Thoracic aorta (tissue), 2 donors: ENCODE data around the gene RNF25. TPM values are rescaled to one million over a fixed set of nuclear protein-coding genes. Genes with fewer than 3 reads are reported as not detected.

Experiments
- ATAC-seq: fragments of 150-250 bp; one replicate; pipeline ENCODE4 v1.8.0; 2017; ENCODE audit warnings: low read depth; ENCODE audit not compliant: insufficient number of reproducible peaks, low FRiP score
- DNase-seq: peaks from one replicate; pipeline ENCODE4 v3.0.0-alpha.2; 2020; ENCODE audit warnings: low spot score
- H3K27ac ChIP-seq, 2 donors: fragments of 200-600 bp; sonication (generic); 1 replicate in 1 of 2; 2 replicates in 1 of 2; pipeline ENCODE4 v1.5.1; 2016; ENCODE audit warnings: mild to moderate bottlenecking in 2 of 2, moderate library complexity in 2 of 2
- H3K27me3 ChIP-seq: fragments of 200-600 bp; sonication (generic); replicated peaks from 2 replicates; pipeline ENCODE4 v1.6.0; 2016; ENCODE audit warnings: mild to moderate bottlenecking; ENCODE audit not compliant: insufficient read depth
- H3K36me3 ChIP-seq: fragments of 200-600 bp; sonication (generic); one replicate; pipeline ENCODE4 v1.5.1; 2016
- H3K4me1 ChIP-seq, 2 donors: fragments of 200-600 bp; sonication (generic); 1 replicate in 1 of 2; 2 replicates in 1 of 2; pipeline versions ENCODE4 v1.5.1 to v1.6.0; 2016; ENCODE audit warnings: low read depth in 2 of 2, mild to moderate bottlenecking in 1 of 2; ENCODE audit not compliant: control insufficient read depth in 1 of 2
- H3K4me3 ChIP-seq: fragments of 200-600 bp; sonication (generic); 2 replicates; pipeline ENCODE4 v1.5.1; 2016; ENCODE audit warnings: mild to moderate bottlenecking
- H3K9me3 ChIP-seq: fragments of 200-600 bp; sonication (generic); 2 replicates; pipeline ENCODE4 v1.5.1; 2016
- CTCF ChIP-seq: fragments of 200-600 bp; sonication (generic); IDR thresholded peaks from one replicate; pipeline ENCODE4 v1.5.1; 2019; ENCODE audit warnings: antibody characterized with exemption
- total RNA-seq, 2 donors: library from RNA; depleted of rRNA; stranded (reverse); fragments of >200 nt; gene quantifications; one replicate each; pipeline versions ENCODE4 v1.1.0 to v1.2.3, GENCODE V29; 2016

The RNF25 gene
- 10 to 100 TPM; 19.0 to 30.3 TPM for total RNA-seq

- H3K27ac ChIP-seq: peak within 1 kb of the TSS; percentile 82 to 88
- H3K27me3 ChIP-seq: no peaks in the 10 kb centered on the region
- DNase-seq (peak; percentile 64), ATAC-seq (peak; percentile 77)
- H3K4me3 ChIP-seq: peak within 1 kb of the TSS; percentile 95
- no peak for TF ChIP-seq CTCF
- H3K9me3 ChIP-seq: no peaks in the 10 kb centered on the region
- H3K4me1 ChIP-seq: peaks cover 12 to 18% of the 10 kb centered on the region in 2 donors
- peaks cover 16% of the 10 kb centered on the region for H3K36me3 ChIP-seq
These were observed at the start of gene RNF25, which contains the start of gene STK36 for GRCh38 chr2:218671654-218672566. Gene RNF25 (minus strand): TSS chr2:218672002. CDS start chr2:218671970, 32 bp downstream. Gene STK36 (plus strand): TSS chr2:218672086. CDS start chr2:218672830, 744 bp downstream.

- no peak for DNase-seq
- H3K9me3 ChIP-seq: peaks cover 12% of the 10 kb centered on the region
- no peak for TF ChIP-seq CTCF
- H3K27ac ChIP-seq: no peak overlapping the region
- H3K27me3 ChIP-seq: no peaks in the 10 kb centered on the region
- peaks cover 3 to 4% of the 10 kb centered on the region in 2 donors for H3K4me1 ChIP-seq
- ATAC-seq: no peak
- H3K4me3 ChIP-seq: no peak overlapping the region
- H3K36me3 ChIP-seq: no peaks in the 10 kb centered on the region
These were observed 49.7 kb upstream of the RNF25 start for GRCh38 chr2:218721488-218721887.

- no peak overlapping the region for H3K4me3 ChIP-seq
- no peak overlapping the region for H3K27ac ChIP-seq
- H3K4me1 ChIP-seq: peaks cover 3 to 4% of the 10 kb centered on the region in 2 donors
- TF ChIP-seq CTCF: no peak
- DNase-seq: no peak
- no peaks in the 10 kb centered on the region for H3K36me3 ChIP-seq
- no peak for ATAC-seq
- no peaks in the 10 kb centered on the region for H3K27me3 ChIP-seq
- H3K9me3 ChIP-seq: peaks cover under 1% of the 10 kb centered on the region
These were observed 48.5 kb upstream of the RNF25 start for GRCh38 chr2:218720048-218721041.

- no peaks in the 10 kb centered on the region for H3K27me3 ChIP-seq
- no peak overlapping the region for H3K27ac ChIP-seq
- DNase-seq: no peak
- no peak overlapping the region for H3K4me3 ChIP-seq
- H3K9me3 ChIP-seq: no peaks in the 10 kb centered on the region
- no peaks in the 10 kb centered on the region for H3K36me3 ChIP-seq
- TF ChIP-seq CTCF: no peak
- ATAC-seq: no peak
- peaks cover 3 to 4% of the 10 kb centered on the region in 2 donors for H3K4me1 ChIP-seq
These were observed 47.7 kb upstream of the RNF25 start for GRCh38 chr2:218719457-218719856.

GRCh38 chr2:218718058-218718457 lies 46.3 kb upstream of the RNF25 start:
- no peak for TF ChIP-seq CTCF
- Histone ChIP-seq H3K27ac (no peak overlapping the region), H3K4me3 (no peak overlapping the region), H3K36me3 (no peaks in the 10 kb centered on the region), H3K4me1 (peaks cover 3 to 4% of the 10 kb centered on the region in 2 donors), H3K27me3 (no peaks in the 10 kb centered on the region), H3K9me3 (no peaks in the 10 kb centered on the region)
- no peak for DNase-seq
- ATAC-seq: no peak
